IPS-15b (cell line): Measurements from ENCODE around the gene SSBP3.
A peak's percentile ranks its signal among the peaks of the same experiment; 100 is the strongest.

Source experiments
- H3K27me3 ChIP-seq: one replicate; pipeline ENCODE4 v1.6.1; 2013; ENCODE audit warnings: low read length; ENCODE audit not compliant: control insufficient read depth, insufficient read depth
- H3K36me3 ChIP-seq: one replicate; pipeline ENCODE4 v1.6.1; 2013; ENCODE audit warnings: low read length; ENCODE audit not compliant: control insufficient read depth, insufficient read depth
- H3K4me1 ChIP-seq: one replicate; pipeline ENCODE4 v1.6.1; 2013; ENCODE audit warnings: mild to moderate bottlenecking, low read length; ENCODE audit not compliant: control insufficient read depth, insufficient read depth
- H3K4me3 ChIP-seq: one replicate; pipeline ENCODE4 v1.5.1; 2013; ENCODE audit warnings: low read depth, low read length
- H3K9ac ChIP-seq: one replicate; pipeline ENCODE4 v1.6.1; 2013; ENCODE audit warnings: low read depth, mild to moderate bottlenecking, low read length
- H3K9me3 ChIP-seq: one replicate; pipeline ENCODE4 v1.6.1; 2013; ENCODE audit warnings: mild to moderate bottlenecking, low read length; ENCODE audit not compliant: control insufficient read depth, insufficient read depth

Gene SSBP3

DNA sequence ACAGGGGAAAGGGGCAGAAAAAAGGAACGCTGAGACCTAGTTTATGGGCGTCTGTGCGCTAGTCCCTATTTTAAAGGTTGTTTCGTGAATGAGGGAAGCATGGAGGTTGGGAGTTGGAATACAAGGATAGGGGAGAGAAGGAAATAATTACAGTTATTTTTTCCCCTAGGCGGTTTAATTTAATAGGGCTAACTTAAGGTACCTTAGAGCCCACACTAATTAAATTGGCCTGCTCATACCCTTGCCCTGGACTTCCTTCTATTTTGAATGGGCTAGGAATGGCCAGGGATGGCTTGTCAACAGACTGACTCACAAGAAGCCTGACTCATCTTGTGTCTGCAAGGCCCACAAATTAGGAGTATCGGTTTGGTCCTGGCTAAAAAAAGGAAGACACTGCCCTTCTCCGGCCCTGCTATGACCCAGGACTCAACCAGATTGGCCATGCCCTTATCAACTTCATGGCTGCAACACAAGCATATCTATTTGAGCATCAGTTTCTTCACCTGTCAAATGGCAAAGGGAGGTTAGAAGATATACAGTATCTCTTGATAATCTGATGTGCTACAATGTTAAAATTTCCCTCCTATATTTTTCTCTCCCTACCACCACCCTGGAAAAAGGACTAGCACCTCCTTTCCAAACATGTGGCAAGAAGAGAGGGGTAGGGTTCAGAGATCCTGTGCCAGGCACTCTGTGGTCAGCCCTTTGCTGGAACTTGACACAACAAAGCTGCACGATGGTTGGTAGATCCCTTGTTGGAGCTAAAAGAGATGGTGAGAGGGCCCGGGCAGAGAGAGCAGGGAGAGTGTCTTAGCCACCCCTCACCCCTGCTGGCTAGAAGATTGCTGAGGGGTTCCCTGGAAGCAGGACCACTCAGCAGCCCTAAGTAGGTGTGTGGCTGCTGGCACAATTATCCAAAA lies 2.2 kb upstream of the SSBP3 start:
- Histone ChIP-seq H3K4me3 (peak overlapping the region; percentile 56), H3K4me1 (peaks cover 31% of the 10 kb centered on the region), H3K9ac (no peak overlapping the region)

GRCh38 chr1:54407404-54408146 lies 1.4 kb upstream of the SSBP3 start:
- peaks cover 5% of the 10 kb centered on the region for H3K36me3 ChIP-seq
- peak overlapping the region; percentile 56 for H3K4me3 ChIP-seq
- H3K9me3 ChIP-seq: no peaks in the 10 kb centered on the region
- peaks cover 38% of the 10 kb centered on the region for H3K4me1 ChIP-seq
- peak overlapping the region; percentile 48 for H3K9ac ChIP-seq
- H3K27me3 ChIP-seq: no peaks in the 10 kb centered on the region

More for the DNA sequence above, 2.2 kb upstream of the SSBP3 start:
- Histone ChIP-seq H3K36me3 (no peaks in the 10 kb centered on the region), H3K9me3 (no peaks in the 10 kb centered on the region), H3K27me3 (no peaks in the 10 kb centered on the region)

GRCh38 chr1:54407154-54407403 lies 885 bp upstream of the SSBP3 start:
- Histone ChIP-seq H3K27me3 (no peaks in the 10 kb centered on the region), H3K4me1 (peaks cover 41% of the 10 kb centered on the region), H3K9me3 (no peaks in the 10 kb centered on the region), H3K36me3 (peaks cover 5% of the 10 kb centered on the region), H3K4me3 (peak overlapping the region; percentile 56), H3K9ac (no peak overlapping the region)

- no peaks in the 10 kb centered on the region for H3K27me3 ChIP-seq
- H3K36me3 ChIP-seq: peaks cover 12% of the 10 kb centered on the region
- H3K4me1 ChIP-seq: peaks cover 38% of the 10 kb centered on the region
- H3K9ac ChIP-seq: no peak overlapping the region
- no peak overlapping the region for H3K4me3 ChIP-seq
- H3K9me3 ChIP-seq: no peaks in the 10 kb centered on the region
Observed at GRCh38 chr1:54405898-54406293, 298 bp downstream of the SSBP3 start.

DNA sequence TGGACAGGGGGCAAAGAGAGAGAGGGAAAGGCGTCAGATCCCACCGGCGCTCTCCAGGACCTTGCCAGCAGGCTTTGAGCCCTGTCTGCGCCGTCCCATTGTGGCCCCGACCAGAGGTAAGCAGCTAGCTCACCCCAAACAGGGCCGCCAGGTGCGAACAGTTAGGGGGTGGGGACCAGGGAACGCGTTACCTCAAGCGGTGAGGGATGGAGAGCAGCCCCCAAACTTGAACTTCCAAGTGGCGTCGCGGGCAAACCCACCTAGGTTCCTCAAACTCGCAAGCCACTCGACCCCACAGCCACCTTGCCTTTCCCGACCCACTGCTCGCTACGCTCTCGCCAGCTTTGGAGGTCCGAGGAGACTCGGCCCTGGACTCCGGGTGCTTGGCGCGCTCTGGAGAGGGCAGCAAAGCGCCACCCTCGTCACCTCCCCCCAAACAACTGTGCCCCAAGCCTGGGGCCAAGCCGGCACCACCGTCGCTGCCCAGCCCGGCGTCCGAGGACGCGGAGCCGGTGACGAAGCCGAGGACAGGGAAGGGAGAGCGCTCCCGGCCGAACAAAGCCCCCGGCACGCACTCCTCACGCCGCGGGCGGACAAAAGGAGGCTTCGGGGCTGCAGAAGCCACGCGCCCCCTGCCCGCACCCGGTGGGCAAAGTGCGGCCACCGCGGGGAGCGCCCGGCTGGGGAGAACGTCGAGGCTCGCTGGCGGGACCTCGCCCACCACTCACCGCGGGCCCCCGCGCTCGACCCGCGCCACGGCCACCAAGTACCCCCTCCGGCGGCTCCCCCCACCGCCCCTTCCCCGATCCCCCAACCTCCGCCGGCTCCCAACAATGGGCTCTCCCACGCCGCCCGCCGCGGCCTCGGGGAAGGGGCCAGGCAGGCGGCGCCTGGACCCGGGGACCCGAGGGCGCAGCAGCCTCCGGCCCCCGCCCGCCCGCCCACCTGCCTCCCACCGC lies 976 bp downstream of the SSBP3 start:
- H3K4me1 ChIP-seq: peaks cover 38% of the 10 kb centered on the region
- H3K9ac ChIP-seq: peak overlapping the region; percentile 54
- H3K9me3 ChIP-seq: no peaks in the 10 kb centered on the region
- H3K36me3 ChIP-seq: peaks cover 16% of the 10 kb centered on the region
- H3K27me3 ChIP-seq: no peaks in the 10 kb centered on the region
- peak overlapping the region; percentile 88 for H3K4me3 ChIP-seq

DNA sequence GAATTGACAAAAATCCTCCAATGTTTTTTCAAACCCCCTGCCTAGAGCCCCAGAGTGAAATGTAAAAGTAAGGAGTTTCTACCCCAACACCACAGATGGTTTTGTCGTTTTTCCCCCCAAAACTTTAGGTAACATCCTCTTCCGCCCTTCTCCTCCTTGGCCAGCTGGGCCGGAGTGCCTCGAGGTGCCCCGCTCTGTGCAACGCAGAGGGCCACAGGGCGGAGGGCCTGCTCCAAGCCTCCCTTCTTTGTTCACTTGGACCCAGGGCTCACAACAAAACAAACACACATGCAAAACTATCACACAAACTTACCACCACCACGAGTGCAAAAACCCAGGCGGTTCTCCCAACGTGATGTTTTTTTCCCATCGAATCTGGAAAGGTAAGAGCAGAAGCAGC lies 1.9 kb downstream of the SSBP3 start:
- Histone ChIP-seq H3K4me1 (peaks cover 29% of the 10 kb centered on the region), H3K9ac (no peak overlapping the region), H3K4me3 (peak overlapping the region; percentile 88), H3K36me3 (peaks cover 17% of the 10 kb centered on the region), H3K9me3 (no peaks in the 10 kb centered on the region), H3K27me3 (no peaks in the 10 kb centered on the region)

DNA sequence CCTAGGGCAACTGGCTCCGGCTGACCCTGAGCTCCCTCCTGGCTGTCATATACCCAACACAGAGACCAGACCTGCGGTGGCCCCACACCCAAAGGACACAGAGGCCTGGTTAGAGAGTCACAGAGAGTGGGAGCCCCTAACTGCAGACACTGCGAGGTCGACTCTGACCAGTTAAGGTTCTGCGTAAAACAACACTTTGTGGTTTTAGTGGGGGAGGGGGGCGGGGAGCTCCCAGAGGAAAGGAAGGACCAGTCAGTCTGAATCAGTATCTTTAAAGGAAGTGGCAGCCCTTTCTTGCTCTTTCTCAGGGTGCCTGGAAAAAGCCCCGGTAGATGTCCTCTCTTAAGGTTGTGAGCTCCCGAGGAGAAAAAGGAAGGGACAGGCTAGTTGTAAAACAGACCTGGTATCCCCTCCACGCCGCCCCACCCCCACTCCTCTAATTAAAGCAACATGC lies 2.4 kb downstream of the SSBP3 start:
- peaks cover 21% of the 10 kb centered on the region for H3K36me3 ChIP-seq
- peaks cover 25% of the 10 kb centered on the region for H3K4me1 ChIP-seq
- H3K9ac ChIP-seq: no peak overlapping the region
- peak overlapping the region; percentile 88 for H3K4me3 ChIP-seq
- no peaks in the 10 kb centered on the region for H3K27me3 ChIP-seq
- no peaks in the 10 kb centered on the region for H3K9me3 ChIP-seq

DNA sequence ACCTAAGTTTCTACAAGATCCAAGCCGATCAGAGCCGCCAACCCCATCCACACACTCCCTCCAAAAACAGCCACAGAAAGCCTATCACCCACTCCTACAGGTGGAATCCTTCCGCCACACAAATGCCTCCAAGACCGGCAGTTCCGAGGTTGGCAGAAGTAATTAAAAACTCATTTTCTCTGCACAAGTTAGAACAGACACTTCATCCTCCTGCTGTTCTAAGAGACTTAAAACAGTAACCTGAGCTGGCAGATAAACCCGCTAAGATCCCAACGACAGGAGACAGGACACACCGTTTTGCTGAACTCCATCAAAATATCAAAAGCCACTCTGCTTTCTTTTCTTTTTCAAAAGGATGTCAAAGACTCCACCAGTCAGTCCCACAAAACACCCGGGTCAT lies 2.8 kb downstream of the SSBP3 start:
- no peak overlapping the region for H3K9ac ChIP-seq
- no peaks in the 10 kb centered on the region for H3K27me3 ChIP-seq
- no peaks in the 10 kb centered on the region for H3K9me3 ChIP-seq
- H3K4me3 ChIP-seq: peak overlapping the region; percentile 88
- H3K36me3 ChIP-seq: peaks cover 25% of the 10 kb centered on the region
- peaks cover 21% of the 10 kb centered on the region for H3K4me1 ChIP-seq

- H3K9me3 ChIP-seq: no peaks in the 10 kb centered on the region
- H3K36me3 ChIP-seq: peaks cover 26% of the 10 kb centered on the region
- no peak overlapping the region for H3K9ac ChIP-seq
- H3K4me3 ChIP-seq: no peak overlapping the region
- H3K27me3 ChIP-seq: no peaks in the 10 kb centered on the region
- H3K4me1 ChIP-seq: peaks cover 15% of the 10 kb centered on the region
Observed at GRCh38 chr1:54402896-54403295, 3.3 kb downstream of the SSBP3 start.

GRCh38 chr1:54401799-54402198 lies 4.4 kb downstream of the SSBP3 start:
- no peak overlapping the region for H3K9ac ChIP-seq
- peaks cover 30% of the 10 kb centered on the region for H3K36me3 ChIP-seq

GRCh38 chr1:54400329-54400728 lies 5.9 kb downstream of the SSBP3 start:
- Histone ChIP-seq H3K36me3 (peaks cover 30% of the 10 kb centered on the region), H3K9me3 (no peaks in the 10 kb centered on the region), H3K27me3 (no peaks in the 10 kb centered on the region), H3K9ac (no peak overlapping the region), H3K4me3 (no peak overlapping the region), H3K4me1 (peaks cover 15% of the 10 kb centered on the region)

More at GRCh38 chr1:54401799-54402198, 4.4 kb downstream of the SSBP3 start:
- H3K4me1 ChIP-seq: peaks cover 15% of the 10 kb centered on the region
- no peaks in the 10 kb centered on the region for H3K27me3 ChIP-seq
- no peaks in the 10 kb centered on the region for H3K9me3 ChIP-seq
- H3K4me3 ChIP-seq: no peak overlapping the region
